Stimulated activated CD8-positive, alpha-beta memory T cell treated with anti-CD3 and anti-CD28 coated beads, Interleukin-4, amount 100 ng/mL, for 24 hours (primary cell): Measurements from ENCODE around the gene NAT8L.

Experiments
- DNase-seq: peaks from one replicate; pipeline ENCODE4 v3.0.0-alpha.2; 2020; ENCODE audit warnings: low read depth

NAT8L gene

GRCh38 chr4:2046031-2046961, 12.8 kb upstream of the NAT8L start:
- DNase-seq: no peak

- no peak for DNase-seq
Measured at GRCh38 chr4:2047031-2047660, 12.0 kb upstream of the NAT8L start.

DNA sequence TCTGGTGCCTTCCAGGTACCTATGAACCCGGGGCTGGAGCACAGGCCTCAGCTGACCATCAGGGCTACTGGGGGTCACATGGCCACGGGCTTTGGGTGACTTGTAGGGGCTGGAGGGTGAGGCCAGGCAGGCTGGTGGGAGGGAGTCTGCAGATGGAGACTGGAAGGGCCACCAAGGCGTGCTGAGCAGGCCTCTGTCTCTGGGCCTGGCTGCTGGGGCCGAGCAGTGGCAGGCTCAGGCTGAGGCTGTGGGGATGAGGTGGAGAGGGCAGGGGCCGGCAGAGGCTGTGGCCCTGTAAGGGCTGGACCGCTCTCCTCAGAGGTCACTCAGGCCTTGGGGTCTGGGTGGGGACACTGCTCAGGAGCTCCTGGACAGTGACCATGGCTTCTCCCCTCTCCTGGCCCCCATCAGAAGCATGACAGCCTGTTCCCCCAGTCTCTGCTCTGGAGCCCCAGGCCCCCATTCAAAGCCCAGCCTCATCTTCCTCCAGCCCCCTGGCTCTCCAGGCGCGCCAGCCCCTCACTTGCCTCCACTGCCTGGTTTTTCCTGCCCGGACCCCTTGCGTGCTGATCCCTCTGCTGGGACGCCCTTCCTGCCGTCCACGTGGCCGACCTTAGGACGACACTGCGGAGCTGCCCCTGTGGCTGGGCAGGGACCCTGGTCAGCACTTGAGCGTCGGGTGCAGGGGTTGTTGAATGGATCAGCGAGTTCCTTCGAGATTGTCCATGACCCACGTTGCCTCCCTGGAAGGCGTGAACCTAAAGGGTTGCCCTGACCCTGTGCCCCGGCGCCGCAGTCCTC, 11.1 kb upstream of the NAT8L start:
- DNase-seq: no peak

DNA sequence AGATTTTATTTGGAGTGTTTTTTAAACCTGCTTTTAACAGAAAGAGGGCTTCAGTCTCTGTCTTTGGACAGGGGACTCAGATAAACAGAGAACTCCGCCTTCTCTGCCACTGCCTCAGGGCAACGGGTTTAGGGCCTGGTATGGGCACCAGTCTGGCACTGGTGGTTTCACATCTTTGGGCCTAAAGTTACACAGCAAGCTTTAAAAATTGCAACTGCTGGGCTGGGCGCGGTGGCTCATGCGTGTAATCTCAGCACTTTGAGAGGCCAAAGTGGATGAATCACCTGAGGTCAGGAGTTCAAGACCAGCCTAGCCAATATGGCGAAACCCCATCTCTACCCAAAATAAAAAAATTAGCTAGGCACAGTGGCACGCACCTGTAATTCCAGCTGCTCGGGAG, 10.3 kb upstream of the NAT8L start:
- DNase-seq: no peak

DNA sequence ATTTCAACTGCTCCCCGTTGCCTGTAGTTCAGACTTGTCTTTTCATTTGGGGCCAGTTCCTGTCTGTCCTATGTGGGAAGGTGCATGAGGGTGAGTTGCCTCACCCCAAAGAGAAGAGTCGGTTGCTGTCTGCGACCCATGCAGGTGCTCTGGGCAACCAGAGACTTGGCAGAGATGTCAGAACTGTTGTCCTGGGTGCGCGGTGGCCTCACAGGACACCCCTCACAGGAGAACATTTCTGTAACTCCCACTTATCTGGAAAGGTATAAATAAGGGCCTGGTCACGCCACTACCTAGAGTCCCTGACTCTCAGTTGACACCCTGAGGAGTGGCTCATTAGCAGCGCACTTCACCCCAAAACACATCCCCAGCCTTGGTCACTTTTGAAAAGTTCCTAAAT, 9.7 kb upstream of the NAT8L start:
- DNase-seq: no peak

DNA sequence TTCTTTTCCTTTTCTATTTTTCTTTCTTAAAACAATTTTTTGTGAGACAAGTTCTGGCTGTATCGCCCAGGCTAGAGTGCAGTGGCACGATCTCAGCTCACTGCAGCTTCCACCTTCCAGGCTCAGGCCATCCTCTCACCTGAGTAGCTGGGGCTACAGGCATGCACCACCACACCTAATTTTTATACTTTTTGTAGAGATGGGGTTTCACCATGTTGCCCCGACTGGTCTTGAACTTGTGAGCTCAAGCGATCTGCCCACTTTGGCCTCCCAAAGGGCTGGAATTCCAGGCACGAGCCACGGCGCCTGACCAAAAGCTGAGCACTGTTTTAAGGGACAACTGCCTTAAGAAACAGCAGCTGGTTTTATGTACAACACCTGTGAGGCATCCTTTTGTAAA, 9.3 kb upstream of the NAT8L start:
- no peak for DNase-seq

DNA sequence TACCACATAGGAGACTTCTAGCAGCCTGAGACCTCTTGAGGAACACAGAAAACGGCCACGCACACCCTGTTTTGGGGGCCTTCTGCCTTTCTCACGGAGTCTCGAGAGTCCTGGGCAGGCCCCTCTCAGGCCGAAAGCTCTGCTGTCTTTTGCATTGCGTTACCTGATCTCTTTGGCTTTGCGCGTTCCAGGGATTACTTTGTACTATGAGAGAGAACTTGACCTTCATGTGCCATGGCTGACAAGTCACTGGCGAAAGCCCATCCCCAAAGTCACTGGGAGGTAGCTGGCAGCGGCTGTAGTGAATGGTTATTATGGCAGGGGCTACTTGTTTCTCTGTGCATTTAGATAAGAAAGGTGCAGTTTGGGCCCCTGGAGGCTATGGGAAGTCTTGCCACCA, 8.0 kb upstream of the NAT8L start:
- DNase-seq: no peak

- no peak for DNase-seq
Measured at GRCh38 chr4:2054217-2054616, 4.9 kb upstream of the NAT8L start.

DNA sequence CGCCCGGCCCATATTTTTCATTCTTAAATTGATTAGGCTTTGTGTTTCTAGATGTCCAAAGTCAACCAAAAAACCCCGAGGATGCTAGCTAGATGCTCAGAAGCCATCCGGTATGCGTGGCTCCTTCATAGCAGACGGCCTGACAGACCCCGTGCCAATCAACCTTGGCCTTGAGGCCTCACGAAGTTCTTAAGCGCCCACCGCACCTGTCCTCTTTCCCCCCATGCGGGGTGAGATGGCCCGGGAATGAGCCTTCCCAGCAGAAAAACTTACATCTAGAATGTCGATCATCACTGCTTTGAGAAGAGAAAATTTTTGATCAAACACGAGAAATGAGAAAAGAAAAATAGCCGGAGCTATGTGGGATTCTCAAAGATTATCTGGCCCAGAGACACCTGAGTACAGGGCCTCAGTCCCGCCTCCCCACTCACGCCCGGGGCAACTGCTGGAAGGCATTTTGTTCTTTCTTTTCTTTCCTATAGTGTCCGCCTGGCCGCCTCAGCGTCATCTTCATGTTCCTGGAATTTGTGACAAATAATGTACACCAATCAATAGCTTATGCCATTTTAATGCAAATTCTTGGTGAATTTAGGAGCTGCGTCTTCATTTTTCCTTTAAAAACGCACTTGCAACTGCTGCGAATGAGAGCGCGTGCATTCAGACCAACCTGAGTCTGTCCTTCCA, 1.6 kb upstream of the NAT8L start:
- no peak for DNase-seq

DNA sequence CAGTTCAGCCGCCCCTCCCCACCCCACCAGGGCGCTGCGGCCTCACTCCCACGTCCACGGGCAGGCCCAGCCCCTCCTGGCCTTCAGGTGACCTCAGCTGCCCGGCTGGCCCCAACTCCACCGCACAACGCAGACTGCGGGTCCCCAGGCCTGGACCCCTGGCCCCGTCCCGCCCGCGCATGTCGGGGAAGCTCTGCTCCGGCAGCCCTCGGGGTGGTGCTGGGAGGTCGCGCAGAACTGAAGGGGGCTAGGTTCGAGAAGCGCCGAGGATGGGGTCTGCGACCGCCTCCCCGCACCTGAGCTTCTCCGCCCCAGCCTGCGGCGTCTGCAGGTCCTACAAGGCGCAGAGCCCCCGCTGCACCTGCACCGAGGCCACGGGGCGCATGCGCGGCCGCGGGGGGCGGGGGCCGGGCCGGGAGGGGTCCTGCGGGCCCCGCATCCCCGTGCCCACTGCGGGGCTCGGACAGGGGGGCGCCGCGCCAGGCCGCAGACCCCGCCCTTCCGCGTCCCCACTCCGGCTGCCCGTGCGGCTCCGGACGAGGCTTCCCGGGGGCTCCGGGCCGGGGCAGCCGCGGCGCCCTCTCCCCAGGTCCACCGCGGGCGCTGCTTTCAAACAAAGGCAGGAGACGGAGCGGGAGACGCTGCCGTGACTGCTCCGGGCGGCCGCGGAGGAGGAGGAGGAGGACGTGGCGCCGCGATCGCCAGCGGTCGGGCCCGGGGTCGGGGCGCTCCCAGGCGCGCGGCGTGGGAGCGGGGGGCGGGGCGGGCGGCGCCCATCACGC, 672 bp upstream of the NAT8L start:
- no peak for DNase-seq

- DNase-seq: no peak
Measured at GRCh38 chr4:2059726-2060602, 837 bp downstream of the NAT8L start.

DNA sequence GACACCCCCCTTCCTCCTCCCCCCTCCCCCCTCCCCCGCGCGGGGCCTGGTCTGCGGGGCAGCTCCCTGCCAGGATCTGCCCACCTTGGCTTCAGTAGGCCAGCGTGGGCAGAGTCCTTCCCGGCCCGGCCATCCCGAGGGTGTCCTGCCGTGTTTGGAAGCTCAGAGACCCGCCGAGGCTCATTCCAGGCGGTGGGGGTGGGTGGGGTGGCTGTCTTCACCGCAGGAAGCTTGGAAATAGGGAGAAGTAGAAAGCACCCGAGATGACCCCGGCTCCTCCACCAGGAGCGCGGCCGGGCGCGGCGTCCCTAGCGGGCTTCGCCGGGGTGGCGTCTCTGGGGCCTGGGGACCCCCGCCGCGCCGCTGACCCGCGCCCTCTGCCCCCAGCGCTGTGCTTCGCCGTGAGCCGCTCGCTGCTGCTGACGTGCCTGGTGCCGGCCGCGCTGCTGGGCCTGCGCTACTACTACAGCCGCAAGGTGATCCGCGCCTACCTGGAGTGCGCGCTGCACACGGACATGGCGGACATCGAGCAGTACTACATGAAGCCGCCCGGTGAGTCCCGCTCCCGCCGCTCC, 1.6 kb downstream of the NAT8L start:
- DNase-seq: no peak

DNA sequence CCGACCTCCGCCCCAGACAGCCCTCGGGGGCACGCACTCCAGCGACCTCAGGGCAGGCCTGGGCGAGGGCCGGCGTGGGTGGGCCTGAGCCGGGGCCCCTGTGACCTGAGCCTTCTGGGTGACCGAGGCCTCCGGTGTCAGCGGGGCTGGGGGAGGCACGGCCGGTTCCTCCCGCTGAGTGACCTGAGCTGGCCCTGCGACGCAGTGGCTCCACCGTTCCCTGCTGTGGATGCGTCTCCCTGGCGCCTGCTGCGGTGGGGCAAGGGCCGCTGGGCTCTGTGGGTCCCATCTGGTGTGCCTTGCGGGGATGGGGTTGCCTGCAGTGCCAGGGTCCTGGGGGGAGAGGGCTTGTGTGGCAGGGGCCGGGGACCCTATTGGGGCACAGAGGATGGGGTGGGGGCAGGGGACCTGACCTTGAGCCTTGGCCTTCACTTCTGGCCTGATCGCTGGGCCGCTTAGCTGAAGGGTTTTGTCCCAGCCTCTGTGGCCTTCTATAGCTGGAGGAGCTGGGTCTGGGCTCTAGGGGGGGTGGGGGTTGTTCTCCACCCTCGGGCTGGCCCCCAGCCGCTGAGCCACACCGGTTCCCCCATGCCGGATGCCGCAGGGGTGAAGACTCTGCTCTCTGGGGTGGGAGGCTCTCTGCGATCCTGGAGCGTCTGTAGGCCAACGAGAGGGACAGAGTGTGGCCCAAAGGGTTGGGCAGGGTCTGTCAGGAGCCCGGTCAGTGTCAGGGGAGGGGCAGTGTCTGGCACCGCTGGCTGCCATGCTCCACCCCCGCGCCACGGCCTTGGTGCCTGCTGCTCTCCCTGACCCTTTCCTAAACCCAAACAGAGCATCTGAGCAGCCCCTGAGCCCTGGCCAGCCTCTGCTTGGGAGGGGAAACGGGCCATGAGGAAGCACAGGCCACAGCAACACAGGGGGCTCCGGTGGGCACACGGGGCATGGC, 2.3 kb downstream of the NAT8L start:
- DNase-seq: no peak

DNA sequence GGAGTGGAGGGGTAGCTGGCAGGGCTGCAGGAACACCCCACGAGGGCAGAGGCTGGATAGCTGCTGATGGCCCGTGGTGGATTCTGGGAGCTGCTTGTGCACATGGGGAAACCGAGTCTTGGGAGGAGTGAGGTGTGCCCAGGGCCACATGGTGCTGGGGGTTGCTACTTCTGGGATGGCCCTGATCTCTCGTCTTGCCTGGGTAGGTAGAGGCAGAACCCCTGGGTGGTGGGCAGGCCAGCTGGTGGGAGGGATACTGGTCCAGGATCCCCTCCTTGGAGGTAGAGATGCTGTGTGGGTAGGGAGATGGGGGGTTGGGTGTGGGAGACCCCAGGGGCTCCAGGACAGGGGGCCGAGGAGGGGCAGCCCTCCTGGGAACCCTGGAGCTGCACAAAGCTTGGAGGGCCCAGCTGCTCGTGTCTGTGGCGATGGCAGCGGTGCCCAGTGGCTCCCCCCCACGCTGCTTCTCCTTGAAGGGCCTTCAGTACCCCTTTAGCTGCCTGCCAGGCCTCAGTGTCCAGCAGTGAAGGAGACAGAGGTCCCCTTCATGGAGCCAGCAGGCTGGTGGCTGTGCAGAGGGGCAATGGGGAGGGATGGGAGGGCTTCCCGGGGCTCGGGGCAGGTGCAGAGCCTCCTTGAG, 3.2 kb downstream of the NAT8L start:
- no peak for DNase-seq

GRCh38 chr4:2062808-2063524, 3.8 kb downstream of the NAT8L start:
- DNase-seq: no peak

DNA sequence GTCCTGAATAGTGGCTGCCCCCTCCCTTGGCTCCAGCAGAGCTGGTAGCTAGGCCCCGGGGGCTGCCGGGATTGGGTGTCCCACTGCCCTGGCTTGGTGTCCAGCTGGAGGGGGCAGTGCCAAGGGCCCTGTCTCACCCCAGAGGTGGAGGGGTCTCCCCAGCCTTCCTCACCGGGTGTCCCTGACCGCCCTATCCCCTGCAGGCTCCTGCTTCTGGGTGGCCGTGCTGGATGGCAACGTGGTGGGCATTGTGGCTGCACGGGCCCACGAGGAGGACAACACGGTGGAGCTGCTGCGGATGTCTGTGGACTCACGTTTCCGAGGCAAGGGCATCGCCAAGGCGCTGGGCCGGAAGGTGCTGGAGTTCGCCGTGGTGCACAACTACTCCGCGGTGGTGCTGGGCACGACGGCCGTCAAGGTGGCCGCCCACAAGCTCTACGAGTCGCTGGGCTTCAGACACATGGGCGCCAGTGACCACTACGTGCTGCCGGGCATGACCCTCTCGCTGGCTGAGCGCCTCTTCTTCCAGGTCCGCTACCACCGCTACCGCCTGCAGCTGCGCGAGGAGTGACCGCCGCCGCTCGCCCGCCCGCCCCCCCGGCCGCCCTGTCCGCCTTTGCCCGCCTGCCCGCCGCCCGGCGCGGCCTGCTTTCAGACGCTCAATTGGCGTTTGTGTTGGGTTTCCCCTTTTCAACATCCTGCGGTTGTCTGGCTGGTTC, 4.6 kb downstream of the NAT8L start:
- DNase-seq: no peak
